Lung (tissue), 12 donors: ENCODE results near the gene SLC44A4. TPM values are rescaled to one million over a fixed set of nuclear protein-coding genes. Genes with fewer than 3 reads are reported as not detected.

Experiments used
- ATAC-seq: fragments of 200-7000 bp; cut with Tn5 transposase; one replicate; pipeline ENCODE4 v1.9.1; 2020; ENCODE audit warnings: moderate number of reproducible peaks; ENCODE audit not compliant: insufficient read depth, low FRiP score
- DNase-seq, 3 donors: peaks; one replicate each; pipeline ENCODE4 v3.0.0-alpha.2; 2013 to 2017
- H3K27ac ChIP-seq, 2 donors: one replicate each; pipeline ENCODE4 v1.5.1; 2013; ENCODE audit warnings: mild to moderate bottlenecking in 2 of 2, moderate library complexity in 2 of 2, control low read depth in 1 of 2, inconsistent platforms in 1 of 2, low read depth in 1 of 2, low read length in 1 of 2
- H3K27me3 ChIP-seq, 3 donors: one replicate each; pipeline ENCODE4 v1.5.1; 2013; ENCODE audit warnings: low read length in 2 of 3; ENCODE audit not compliant: control insufficient read depth in 3 of 3, insufficient read depth in 3 of 3
- H3K36me3 ChIP-seq, 4 donors: one replicate each; pipeline ENCODE4 v1.5.1; 2013; ENCODE audit warnings: low read length in 4 of 4, mild to moderate bottlenecking in 1 of 4, moderate library complexity in 1 of 4; ENCODE audit not compliant: control insufficient read depth in 4 of 4, insufficient read depth in 4 of 4
- H3K4me1 ChIP-seq, 5 donors: one replicate each; pipeline ENCODE4 v1.5.1; 2013; ENCODE audit warnings: low read length in 5 of 5, mild to moderate bottlenecking in 2 of 5, moderate library complexity in 1 of 5; ENCODE audit not compliant: control insufficient read depth in 5 of 5, insufficient read depth in 5 of 5
- H3K4me3 ChIP-seq: one replicate; pipeline ENCODE4 v1.5.1; 2013; ENCODE audit warnings: mild to moderate bottlenecking, control low read depth, moderate library complexity
- H3K9ac ChIP-seq, 2 donors: one replicate each; pipeline ENCODE4 v1.5.1; 2013; ENCODE audit warnings: low read length in 2 of 2, control low read depth in 1 of 2; ENCODE audit not compliant: insufficient read depth in 1 of 2
- H3K9me3 ChIP-seq, 4 donors: one replicate each; pipeline ENCODE4 v1.5.1; 2013; ENCODE audit warnings: low read length in 3 of 4, mild to moderate bottlenecking in 1 of 4, moderate library complexity in 1 of 4; ENCODE audit not compliant: control insufficient read depth in 4 of 4, insufficient read depth in 3 of 4
- WGBS, 2 donors: extraction: QIAGEN DNeasy Blood & Tissue Kit; methylation state at CpG; one replicate each; pipeline ENCODE4 v1.1.7; 2013; 5-methylcytosine and 5-hydroxymethylcytosine counted together
- polyA plus RNA-seq, 2 donors: library from polyadenylated mRNA; stranded (reverse); fragments of 200-250 nt; gene quantifications; one replicate each; pipeline ENCODE4 v1.2.1, GENCODE V29; 2013
- total RNA-seq, 2 donors: library from RNA; depleted of rRNA in 1 of 2; stranded (reverse); fragments of >200 nt in 1 of 2; gene quantifications; one replicate each; pipeline ENCODE4 v1.2.1, GENCODE V29; 2014 to 2021
- TF ChIP-seq, protein P1 (sequence below): IDR thresholded peaks from 2 replicates; pipeline ENCODE4 v1.5.1; 2012; ENCODE audit warnings: mild to moderate bottlenecking; ENCODE audit errors: control extremely low read depth, extremely low read depth
- donor health status: control.
- donor health status: control.
- donor health status: Bipolar disorder and iron deficiency.
- donor health status: healthy.
- donor health status: DM: yes; HTN: yes; CAD: no.

The SLC44A4 gene
- total and polyA plus RNA-seq, 4 donors, result 22.2 to 121 (median 49.7) TPM

DNA sequence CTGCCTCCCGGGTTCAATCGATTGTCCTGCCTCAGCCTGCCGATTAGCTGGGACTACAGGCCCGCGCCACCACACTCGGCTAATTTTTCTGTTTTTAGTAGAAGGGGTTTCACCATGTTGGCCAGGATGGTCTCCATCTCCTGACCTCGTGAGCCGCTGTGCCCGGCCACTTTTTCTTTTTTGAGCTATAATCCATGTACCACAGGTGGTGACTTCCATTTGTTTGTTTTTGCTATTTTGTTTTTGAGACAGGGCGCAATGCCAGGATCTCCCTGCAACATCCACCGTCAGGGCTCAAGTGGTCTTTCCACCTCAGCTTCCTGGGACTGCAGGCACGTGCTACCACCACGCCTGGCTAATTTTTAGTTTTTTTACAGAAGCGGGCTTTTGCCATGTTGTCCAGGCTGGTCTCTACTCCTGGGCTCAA, 42.7 kb downstream of the SLC44A4 start:
- Histone ChIP-seq H3K4me1 (peaks cover 7 to 28% (median 13%) of the 10 kb centered on the region in 5 donors), H3K36me3 (peaks cover 16 to 39% (median 31%) of the 10 kb centered on the region in 4 donors), H3K27me3 (no peaks in the 10 kb centered on the region), H3K4me3 (peak overlapping the region; percentile 8), H3K27ac (peak overlapping the region; percentile 62 to 65), H3K9me3 (no peaks in the 10 kb centered on the region), H3K9ac (peak overlapping the region; percentile 8 to 87)
- no peak for ATAC-seq
- DNase-seq, result peak in 1 of 3 donors; percentile 37
- 12 to 17% methylated on average over 14 of the region's 14 CpGs for WGBS, 2 donors
- TF ChIP-seq, protein P1, sequence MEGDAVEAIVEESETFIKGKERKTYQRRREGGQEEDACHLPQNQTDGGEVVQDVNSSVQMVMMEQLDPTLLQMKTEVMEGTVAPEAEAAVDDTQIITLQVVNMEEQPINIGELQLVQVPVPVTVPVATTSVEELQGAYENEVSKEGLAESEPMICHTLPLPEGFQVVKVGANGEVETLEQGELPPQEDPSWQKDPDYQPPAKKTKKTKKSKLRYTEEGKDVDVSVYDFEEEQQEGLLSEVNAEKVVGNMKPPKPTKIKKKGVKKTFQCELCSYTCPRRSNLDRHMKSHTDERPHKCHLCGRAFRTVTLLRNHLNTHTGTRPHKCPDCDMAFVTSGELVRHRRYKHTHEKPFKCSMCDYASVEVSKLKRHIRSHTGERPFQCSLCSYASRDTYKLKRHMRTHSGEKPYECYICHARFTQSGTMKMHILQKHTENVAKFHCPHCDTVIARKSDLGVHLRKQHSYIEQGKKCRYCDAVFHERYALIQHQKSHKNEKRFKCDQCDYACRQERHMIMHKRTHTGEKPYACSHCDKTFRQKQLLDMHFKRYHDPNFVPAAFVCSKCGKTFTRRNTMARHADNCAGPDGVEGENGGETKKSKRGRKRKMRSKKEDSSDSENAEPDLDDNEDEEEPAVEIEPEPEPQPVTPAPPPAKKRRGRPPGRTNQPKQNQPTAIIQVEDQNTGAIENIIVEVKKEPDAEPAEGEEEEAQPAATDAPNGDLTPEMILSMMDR, result no peak

DNA sequence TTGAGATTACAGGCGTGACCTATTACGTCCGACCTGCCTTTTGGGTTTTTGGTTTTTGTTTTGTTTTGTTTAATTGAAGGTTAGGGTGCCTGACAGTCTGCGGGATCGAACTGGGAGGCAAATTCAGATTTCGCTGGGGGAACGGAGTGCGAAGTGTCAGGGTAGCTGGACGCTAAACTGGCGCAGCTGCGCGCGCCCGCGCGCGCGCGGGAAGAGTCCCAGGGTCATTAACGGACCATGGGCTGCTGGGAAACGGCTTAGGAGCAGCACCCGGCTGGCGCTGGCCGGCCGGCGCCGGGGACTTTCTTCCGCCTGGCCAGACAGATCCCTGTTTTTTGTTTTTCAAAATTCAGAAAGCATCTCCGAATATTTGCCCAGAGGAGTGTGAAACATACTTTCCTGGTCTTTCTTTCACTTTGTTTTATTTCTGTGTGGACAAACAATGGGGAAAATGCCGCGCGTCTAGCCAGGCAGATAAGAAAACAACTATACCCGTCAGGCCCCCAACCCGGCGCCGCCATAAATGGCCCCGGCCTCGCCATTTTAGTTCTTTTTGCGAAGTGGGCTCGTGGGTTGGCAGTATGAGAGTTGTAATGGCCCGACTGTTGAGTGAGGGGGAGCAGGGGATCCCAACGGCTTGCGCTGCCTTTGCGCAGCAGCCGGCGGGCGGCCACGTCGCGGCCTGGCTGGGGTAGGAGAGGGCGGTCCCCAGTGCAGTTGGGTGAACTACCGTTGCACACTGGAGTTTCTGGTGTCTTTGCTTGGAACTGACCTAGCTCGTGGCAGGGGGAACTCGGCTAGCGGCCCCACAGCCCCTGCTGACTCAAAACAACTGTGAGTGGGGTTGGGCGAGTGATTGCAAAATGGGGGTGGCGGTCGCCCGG, 44.2 kb downstream of the SLC44A4 start:
- Histone ChIP-seq H3K36me3 (peaks cover 9 to 32% (median 25%) of the 10 kb centered on the region in 4 donors), H3K27me3 (no peaks in the 10 kb centered on the region), H3K9ac (peak overlapping the region; percentile 82 to 98), H3K4me1 (peaks cover 7 to 32% (median 14%) of the 10 kb centered on the region in 5 donors), H3K4me3 (peak overlapping the region; percentile 86), H3K27ac (peak overlapping the region; percentile 92 to 93), H3K9me3 (no peaks in the 10 kb centered on the region)
- 0% methylated on average over 58 to 59 of the region's 59 CpGs for WGBS, 2 donors
- TF ChIP-seq, protein P1, result no peak
- peak; percentile 82 for ATAC-seq
- peak; percentile 91 to 96 (median 95) for DNase-seq

DNA sequence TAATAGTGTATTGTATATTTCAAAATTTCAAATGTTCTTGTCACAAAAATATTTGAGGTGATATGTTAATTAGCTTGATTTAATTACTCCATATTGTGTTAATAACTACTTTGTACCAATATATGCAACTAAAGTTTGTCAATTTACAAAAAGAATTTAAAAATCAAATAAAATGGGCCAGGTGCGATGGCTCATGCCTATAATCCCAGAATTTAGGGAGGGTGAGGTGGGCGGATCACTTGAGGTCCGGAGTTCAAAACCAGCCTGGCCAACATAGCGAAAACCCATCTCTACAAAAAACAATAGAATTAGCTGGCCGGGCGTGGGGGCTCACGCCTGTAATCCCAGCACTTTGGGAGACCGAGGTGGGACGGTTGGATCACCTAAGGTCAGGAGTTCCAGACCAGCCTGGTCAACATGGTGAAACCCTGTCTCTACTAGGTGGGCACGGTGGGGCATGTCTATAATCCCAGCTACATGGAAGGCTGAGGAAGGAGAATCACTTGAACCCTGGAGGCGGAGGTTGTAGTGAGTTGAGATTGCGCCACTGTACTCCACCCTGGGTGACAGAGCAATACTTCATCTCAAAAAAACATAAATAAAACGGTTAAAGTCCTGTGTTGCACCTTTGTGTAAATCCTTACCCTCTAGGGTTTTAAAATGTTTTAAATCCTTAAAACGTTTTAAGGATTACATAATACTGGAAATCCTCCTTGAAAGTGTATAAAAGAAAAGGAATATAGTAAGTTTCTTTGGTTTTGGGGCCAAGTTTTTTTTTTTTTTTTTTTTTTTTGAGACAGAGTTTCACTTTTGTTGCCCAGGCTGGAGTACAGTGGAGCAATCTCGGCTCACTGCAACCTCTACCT, 47.2 kb downstream of the SLC44A4 start:
- TF ChIP-seq, protein P1, result no peak
- 72 to 77% methylated on average over 15 of the region's 15 CpGs for WGBS, 2 donors
- H3K9ac ChIP-seq, result no peak overlapping the region
- H3K4me1 ChIP-seq, result peaks cover 3 to 20% (median 4%) of the 10 kb centered on the region in 5 donors
- ATAC-seq (no peak), DNase-seq (no peak)
- H3K27me3 ChIP-seq, result no peaks in the 10 kb centered on the region
- no peak overlapping the region for H3K27ac ChIP-seq
- H3K9me3 ChIP-seq, result no peaks in the 10 kb centered on the region
- H3K4me3 ChIP-seq, result no peak overlapping the region
- H3K36me3 ChIP-seq, result peaks cover 0 to 8% (median 2%) of the 10 kb centered on the region in 4 donors
